Measurements from ENCODE around the gene CYP1A1.

CYP1A1 gene

DNA sequence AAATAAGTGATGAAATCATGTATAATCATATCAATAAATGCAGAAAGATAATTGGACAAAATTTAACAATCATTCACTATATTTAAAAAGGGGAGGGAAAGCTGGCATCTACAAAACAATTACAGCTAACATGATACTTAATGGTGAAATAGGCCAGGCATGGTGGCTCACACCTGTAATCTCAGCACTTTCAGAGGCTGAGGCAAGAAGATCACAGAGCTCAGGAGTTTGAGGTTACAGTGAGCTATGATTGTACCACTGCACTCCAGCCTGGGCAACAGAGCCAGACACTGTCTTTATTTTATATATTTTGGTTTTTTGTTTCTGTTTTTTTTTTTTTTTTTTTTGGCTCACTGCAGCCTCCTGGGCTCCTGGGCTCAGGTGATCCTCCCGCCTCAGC is 41.6 kb downstream of the CYP1A1 start:
- no peak for FAIRE-seq

DNA sequence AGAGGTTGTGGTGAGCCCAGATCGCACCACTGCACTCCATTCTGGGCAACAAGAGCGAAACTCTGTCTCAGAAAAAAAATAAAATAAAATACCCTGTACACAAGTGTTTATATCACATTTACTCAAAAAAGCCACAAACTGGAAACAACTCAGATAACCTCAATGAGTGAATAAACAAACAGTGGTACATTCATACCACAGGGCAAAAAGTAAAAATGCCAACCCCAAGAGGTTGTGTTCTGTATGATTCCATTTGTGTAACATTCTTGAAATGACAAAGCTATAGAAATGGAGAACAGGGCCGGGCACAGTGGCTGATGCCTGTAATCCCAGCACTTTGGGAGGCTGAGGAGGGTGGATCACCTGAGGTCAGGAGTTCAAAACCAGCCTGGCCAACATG is 42.4 kb downstream of the CYP1A1 start:
- no peak for FAIRE-seq

DNA sequence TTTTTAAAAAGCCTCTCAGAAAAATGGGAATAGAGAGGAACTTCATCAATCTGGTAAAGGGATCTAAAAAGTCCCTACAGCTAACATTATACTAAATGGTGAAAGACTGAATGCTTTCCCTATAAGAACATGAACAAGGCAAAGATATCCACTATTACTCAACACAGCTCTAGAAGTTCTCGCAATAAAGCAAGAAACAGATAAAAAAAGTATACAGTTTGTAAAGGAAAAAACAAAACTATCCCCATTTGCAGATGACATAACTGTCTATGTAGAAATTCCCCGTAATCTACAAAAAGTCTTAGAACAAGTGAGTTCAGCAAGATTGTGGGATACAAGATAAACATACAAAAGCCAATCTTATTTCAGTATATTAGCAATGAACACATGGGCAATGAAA is 44.9 kb downstream of the CYP1A1 start:
- FAIRE-seq, result no peak

DNA sequence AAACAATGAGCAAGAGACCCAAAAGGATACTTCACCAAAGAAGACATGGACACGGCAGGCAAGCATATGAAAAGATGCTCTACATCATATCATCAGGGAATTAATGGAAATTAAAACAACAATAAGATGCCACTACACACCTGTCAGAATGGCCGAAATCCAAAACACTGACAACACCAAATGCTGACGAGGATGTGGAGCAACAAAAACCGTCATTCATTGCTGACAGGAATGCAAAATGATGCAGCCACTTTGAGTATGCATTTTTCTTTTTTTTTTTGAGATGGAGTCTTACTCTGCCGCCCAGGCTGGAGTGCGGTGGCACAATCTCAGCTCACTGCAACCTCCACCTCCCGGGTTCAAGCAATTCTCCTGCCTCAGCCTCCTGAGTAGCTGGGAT is 48.5 kb downstream of the CYP1A1 start:
- FAIRE-seq, result no peak

DNA sequence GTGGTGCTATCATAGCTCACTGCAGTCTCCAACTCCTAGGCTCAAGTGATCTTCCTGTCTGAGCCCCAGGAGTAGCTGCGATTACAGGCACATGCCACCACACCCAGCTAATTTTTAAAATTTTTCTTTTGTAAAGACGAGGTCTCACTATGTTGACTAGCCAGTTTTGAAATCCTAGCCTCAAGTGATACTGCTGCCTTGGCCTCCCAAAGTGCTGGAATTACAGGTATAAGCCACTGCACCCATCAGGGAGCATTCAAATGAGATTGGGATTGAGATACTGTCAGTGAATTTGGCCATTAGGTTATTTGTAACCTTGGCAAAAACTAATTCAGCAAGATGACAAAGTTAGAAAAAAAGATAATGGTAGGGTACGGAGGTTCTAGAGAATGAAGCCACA is 51.2 kb downstream of the CYP1A1 start:
- no peak for FAIRE-seq

DNA sequence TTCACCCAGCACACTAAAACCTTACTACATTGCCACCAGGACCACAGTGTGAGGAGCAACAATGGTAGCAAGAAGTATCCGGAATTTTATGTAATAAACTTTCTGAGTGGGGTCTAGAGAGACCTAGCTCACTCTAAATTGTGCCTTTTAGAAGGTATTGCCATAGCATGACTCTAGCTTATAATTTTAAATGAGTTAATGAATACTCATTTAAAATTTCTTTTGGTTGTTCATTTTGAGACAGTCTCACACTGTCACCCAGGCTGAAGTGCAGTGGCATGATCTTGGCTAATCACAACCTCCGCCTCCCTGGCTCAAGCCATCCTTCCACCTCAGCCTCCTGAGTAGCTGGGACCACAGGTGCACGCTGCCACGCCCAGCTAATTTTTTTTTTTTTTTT is 55.7 kb downstream of the CYP1A1 start:
- FAIRE-seq, result no peak

Measured in islet of Langerhans (tissue), 1 donor.